Measurements from ENCODE around the gene MFSD2A.
"Not testable (repeated sequence)": the region's sequence is repeated elsewhere in the genome, so short reads cannot be mapped to it uniquely, and the experiment has no call there.

MFSD2A gene

DNA sequence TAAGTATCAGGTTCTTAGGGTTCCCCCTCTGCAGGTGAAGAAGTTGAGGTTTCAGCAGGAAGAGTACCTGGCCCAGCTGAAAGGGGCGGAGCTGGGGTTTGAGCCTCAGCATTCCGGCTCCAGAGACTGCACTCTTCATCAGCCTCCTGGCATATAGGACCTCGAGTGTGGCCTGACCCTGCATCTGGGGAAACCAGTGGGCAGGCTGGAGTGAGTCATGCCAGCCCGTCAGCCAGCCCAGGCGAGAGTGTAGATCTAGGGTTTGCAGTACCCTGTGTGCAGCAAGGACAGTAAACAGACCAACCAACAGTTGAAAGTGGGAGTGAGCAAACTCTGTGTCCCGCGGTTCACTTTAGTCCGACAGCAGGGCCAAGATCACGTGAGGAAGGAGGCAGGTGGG lies 14.1 kb downstream of the MFSD2A start:
- DNase-seq (ENCODE audit: low spot score): no peak

DNA sequence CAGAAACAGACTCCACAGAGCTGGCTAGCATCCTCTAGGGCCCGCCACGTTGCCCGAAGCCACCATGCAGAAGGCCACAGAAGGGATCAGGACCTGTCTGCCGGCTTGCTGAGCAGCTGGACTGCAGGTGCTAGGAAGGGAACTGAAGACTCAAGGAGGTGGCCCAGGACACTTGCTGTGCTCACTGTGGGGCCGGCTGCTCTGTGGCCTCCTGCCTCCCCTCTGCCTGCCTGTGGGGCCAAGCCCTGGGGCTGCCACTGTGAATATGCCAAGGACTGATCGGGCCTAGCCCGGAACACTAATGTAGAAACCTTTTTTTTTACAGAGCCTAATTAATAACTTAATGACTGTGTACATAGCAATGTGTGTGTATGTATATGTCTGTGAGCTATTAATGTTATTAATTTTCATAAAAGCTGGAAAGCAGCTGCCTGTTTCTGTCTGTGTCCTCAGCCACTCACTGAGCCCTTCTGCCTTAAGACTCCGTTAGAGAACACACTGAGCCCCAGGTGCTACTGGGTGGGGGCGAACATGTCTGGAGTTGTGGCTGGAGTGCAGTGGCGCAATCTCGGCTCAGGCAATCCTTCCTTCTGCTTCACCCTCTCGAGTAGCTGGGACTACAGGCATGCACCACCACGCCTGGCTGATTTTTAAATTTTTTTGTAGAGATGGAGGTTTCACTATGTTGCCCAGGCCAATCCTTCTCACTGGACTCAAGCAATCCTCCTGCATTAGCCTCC lies 14.8 kb downstream of the MFSD2A start:
- DNase-seq (ENCODE audit: low spot score): no peak

DNA sequence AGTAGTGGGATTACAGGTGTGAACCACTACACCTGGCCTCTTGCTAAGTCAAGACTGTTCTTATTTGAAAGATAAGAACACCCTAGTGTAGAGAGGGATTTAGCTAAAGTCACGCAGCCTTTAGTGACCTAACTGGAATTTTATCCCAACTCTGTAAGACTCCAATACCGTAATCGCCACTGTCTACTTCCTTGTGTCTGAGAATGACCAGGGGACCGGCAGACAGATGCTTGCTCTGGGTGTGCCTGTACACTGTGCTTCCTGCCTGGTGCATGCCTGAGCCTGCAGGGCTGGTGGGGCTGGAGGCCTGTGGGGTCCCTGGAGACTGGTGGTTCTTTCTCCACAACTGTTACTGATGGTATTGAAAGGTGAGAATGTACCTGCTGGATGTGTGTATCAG lies 15.3 kb downstream of the MFSD2A start:
- DNase-seq (ENCODE audit: low spot score): no peak

DNA sequence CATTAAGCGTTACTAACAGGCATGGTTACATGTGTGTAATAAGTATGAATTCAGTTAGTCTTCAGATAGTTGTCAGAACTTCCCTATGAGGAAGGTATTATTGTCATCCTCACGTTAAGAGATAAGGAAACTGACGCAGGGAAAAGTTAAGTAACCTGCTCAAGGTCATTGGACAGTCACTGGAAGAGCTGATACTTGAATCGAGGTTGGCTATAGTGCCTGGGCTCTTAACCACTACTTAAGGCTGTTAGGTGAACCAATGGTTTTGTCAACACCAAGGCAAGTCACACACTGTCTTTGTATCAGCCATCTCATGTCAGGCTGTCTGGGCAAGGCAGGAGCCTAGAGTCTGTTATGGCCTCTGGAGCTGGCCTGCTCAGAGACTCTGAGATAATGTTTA lies 16.2 kb downstream of the MFSD2A start:
- no peak for DNase-seq (ENCODE audit: low spot score)

DNA sequence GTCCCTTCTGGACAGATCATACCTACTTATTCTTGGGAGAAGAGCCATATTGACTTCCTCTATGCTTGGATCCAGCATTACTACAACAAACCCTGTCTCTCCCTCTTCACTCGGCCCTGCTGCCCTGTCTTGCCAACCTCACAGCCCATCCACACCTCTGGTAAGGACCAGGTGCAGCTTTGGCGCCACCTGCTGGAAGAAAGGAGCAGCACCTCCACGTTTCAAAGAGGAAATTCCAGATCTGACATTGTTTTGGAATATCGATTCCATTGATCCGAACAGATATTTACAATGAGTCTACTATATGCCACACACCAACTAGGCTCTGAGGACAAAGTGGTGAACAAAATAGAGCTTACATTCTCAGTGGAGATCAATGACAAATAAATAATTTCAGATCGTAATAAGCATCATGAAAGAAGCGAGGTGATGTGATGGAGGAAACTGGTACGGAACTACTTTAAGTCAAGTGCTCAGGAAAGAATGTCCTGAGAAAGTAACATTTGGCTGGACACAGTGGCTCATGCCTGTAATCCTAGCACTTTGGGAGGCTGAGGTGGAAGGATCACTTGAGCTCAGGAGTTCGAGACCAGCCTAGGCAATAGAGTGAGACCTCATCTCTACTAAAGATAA lies 18.7 kb downstream of the MFSD2A start:
- DNase-seq (ENCODE audit: low spot score): peak; percentile 78

DNA sequence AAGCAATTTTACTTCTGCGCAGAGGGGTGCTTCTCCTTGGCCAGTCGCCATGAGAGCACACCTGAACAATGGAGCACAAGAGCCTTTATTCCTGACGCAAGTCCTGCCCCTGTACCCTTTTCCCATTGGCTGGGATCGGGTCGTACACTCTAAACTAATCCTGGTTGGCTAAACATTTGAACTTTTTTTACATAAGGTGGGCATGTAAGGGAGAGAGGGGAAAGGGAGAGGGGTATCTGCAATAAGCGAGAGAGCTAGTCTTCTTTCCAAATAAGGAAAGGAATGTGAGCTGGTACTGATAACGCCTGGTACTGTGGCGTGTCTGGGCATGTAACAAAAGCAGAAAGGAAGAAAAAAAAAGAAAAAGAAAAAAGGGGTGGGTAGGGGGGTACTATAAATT lies 21.8 kb downstream of the MFSD2A start:
- DNase-seq (ENCODE audit: low spot score): no peak

DNA sequence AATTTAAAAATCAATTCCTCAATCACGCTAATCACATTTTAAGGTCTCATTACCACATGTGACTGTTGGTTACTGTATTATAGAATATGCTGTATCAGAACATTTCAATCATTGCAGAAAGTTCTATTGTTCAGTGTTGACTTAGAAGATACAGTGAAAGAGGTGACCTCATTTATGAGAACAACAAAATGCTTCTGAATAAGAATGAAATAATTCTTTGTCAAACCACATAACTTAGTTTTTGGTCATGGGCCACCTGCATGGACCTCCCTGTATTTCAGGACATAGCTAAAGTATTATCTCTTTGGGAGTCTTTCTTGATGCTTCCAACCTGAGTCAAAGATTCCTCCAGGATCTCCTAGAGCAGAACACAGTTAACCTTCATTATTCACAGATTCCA lies 22.3 kb downstream of the MFSD2A start:
- DNase-seq (ENCODE audit: low spot score): no peak

DNA sequence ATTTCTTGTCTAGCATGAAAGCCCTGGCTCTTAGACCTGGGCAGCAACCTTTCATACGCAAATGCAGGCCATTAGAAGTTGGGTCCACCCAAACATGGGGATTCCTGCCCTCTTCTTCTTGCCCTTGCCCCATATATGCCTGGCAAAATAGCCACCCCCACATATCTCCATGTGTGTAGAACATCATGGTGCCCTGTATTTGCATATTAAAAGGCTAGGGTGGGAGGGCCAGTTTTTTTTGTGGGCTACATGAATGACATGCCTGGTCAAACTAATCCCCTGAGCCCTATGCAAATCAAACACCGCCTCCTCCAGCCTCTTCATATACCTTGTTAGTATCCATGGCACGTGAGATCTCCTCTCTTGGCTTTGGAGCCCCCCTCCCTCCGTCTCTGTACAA lies 24.7 kb downstream of the MFSD2A start:
- no peak for DNase-seq (ENCODE audit: low spot score)

DNA sequence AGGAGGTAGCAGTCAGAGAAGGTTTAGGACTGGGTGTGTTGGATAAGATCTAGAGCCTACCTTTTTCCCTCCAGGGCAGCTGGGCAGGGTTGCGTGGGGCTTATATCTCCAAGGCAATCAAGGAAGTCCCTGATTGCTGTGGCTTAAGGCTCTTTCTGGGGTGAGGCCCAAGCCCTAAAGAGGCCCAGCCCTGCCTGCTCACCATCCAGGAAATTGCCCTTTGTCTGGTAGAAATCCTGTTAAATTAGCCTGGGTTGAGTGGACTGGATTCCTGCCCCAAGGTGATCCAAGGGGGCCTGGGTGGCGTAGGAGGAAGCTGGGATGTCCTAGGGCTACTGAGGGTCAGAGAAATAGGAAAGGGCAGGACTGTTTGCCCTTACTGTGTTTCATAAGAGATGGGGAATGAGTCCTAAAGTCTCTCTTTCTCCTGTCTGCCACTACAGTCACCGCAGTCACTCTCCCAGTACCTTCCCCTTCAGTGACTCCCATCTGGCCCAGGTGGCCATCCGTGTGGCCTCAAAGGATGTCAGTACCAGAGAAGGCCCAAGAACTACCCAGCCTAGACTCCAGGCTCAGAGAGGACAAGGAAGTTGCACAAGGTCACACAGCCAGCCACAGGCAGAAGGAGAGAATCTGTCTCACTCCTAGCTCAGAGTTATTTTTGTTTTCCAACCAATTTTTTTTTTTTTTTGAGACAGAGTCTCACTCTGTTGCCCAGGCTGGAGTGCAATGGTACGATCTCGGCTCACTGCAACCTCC lies 25.8 kb downstream of the MFSD2A start:
- no peak for DNase-seq (ENCODE audit: low spot score)

DNA sequence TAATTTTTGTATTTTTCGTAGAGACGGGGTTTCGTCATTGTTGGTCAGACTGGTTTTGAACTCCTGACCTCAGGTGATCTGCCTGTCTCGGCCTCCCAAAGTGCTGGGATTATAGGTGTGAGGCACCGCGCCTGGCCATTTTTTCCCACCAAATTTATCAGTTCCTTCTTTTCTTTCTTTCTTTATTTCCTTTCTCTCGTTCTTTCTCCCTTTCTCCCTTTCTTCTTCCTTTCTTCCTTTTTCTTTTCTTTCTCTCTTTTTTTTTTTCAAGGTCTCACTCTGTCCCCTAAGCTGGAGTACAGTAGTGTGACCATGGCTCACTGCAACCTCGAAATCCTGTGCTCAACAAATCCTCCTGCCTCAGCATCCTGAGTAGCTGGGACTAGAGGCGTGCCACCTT lies 26.4 kb downstream of the MFSD2A start:
- DNase-seq (ENCODE audit: low spot score): no peak

DNA sequence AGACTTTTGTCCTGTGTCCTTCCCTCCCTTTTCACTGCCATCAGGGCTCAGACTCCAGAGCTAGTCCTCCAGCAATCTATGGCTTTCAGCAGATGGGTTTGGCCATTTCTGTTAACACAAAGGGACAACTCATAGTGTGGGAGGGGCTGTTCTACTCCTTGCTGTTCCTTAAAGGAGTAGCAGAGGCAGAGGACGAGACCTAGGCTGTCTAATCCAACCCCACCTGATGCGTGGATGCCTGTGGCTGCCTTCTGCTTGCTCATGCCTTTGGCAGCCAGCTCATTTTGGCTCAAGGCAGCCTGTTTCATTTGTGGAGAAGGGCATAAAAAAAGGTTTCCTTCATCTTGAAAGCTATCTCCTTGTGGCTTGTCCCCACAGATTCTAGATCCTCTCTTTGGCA lies 27.0 kb downstream of the MFSD2A start:
- peak; percentile 65 for DNase-seq (ENCODE audit: low spot score)

DNA sequence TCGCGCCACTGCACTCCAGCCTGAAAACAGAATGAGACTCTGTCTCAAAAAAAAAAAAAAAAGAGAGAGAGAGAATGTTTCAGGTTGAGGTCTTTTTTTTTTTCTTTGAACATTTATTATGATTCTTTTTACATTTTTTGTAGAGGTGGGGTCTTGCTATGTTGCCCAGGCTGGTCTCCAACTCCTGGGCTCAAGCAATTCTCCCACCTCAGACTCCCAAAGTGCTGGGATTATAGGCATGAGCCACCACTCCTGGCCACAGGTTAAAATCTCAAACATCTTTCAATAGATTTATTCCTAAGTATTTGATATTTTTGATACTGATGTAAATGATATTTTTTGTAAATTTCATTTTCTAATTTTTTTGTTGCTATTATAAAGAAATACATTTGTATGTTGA lies 29.5 kb downstream of the MFSD2A start:
- not testable (repeated sequence) for DNase-seq (ENCODE audit: low spot score)

DNA sequence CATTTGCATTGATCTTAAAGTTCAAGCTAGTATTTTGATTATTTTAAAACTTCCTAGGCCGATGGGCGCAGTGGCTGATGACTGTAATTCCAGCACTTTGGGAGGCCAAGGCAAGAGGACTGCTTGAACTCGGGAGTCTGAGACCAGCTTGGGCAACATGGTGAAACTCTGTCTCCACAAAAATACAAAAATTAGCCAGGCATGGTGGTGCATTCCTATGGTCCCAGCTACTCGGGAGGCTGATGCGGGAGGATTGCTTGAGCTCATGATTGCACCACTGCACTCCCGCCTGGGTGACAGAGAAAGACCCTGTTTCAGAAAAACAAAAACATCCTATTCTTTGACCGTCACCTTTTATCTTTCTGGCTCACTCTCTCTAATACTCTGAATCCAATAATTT lies 30.0 kb downstream of the MFSD2A start:
- DNase-seq (ENCODE audit: low spot score): no peak

DNA sequence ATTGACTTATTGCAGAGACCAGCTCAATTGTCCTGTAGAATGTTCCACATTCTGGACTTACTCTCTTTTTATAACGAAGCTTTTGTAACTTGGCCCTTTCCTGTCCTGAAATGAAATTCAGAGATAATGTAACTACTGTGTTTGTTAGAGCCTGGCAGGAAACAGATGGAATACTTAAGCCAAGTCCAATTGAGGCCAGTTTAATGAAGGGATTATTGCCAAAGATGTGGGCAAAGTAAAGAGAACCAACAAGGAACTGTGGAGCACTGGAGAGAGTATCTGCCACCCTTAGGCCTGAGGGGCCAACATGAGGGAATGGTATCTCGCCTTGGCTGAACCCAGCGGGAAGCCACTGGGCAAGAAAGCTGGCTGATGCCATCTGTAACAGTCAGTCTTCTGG lies 32.9 kb downstream of the MFSD2A start:
- DNase-seq (ENCODE audit: low spot score): no peak

DNA sequence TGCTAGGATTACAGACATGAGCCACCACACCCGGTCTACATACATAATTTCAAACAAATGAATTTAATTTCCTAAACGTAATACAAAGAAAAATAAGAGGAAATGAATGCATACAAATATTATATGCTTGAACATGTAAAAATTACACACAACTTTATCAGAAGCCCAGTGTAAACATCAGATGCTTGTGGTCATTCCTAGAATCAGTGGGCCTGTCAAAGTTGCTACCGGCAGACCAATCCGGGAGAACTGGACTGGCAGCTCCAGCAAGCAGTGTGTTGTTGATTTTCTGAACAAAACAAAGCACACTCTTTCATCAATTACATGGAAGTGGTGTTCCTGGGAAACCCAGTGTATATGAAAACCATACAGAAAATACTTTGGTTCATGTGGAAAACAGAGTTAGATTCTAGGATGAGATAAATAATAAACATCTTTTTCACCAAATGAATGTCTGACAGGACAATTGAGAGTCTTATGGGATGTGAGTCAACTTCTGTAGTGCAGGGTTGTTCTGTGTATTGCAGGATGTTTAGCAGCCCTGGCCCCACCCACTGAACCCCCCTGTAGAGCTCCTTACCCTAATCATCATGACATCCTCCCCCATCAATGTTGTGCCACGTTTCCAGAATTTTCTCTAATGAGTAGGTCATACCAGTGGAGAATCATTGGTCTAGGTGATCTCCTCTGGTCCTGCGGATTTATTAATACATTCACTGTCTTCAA lies 33.8 kb downstream of the MFSD2A start:
- no peak for DNase-seq (ENCODE audit: low spot score)

DNA sequence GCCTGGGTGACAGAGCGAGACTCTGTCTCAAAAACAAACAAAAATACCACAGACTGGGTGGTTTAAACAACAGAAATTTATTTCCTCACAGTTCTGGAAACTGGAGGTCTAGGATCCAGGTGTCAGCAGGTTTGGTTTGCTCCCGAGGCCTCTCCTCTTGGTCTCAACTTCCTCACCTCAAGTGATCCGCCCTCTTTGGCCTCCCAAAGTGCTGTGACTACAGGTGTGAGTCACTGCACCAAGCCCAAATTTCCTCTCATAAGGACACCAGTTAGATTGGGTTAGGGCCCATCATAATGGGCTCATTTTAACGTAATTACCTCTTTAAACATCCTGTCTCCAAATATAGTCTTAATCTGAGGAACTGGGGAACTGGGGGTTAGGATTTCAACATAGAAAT lies 35.5 kb downstream of the MFSD2A start:
- DNase-seq (ENCODE audit: low spot score): no peak

DNA sequence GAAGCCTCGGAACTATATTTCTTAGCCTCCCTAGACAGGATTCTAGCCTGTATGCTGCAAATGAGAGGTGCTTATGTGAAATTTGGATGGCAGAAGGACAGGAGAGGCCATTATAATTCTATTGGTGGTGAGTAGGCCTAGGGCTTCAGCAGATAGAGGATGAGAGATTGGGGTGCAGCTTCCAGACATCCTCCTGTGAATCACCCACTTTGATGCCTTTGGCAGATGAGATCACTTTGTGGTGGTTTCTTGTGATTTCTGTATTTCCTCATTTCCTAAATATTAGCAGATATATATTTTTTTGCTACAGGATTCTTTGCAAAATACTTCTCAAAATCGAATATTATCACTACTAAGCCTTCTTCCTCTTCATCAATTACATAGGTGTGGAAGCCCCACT lies 37.3 kb downstream of the MFSD2A start:
- no peak for DNase-seq (ENCODE audit: low spot score)

DNA sequence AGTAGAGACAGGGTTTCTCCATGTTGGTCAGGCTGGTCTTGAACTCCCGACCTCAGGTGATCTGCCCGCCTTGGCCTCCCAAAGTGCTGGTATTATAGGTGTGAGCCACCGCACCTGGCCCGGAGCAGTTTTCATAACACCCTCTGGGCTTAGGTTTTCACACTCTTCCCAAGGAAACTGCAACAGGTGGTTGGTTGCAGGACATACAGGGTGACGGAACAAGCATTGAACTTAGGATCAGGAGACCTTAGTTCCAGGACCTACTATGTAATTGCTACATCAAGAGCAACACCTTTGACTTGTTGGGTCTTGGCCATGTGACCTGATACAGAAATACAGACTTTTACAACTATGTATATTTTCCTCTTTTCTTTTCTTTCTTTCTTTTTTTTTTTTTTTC lies 37.9 kb downstream of the MFSD2A start:
- no peak for DNase-seq (ENCODE audit: low spot score)

DNA sequence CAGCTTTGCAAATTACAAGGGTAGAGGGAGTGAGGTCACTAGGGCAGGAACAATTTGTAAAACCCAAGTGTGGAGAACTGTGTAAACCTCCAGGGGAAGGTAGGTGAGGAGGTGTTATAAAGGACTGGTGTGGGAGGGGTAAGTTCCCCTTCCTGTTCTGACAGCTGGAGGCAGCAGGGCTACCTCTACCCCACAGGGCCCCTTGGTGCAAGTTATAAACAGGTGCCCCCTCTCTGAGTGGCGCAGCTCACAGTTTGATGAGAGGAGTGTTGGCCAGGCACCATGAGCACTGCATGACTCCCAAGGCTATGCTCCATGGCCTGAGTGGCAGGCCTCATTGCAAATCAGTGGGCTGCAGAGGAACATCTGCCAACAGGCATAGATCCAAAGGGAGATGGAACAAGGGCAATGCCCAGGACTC lies 41.0 kb downstream of the MFSD2A start:
- no peak for DNase-seq (ENCODE audit: low spot score)

DNA sequence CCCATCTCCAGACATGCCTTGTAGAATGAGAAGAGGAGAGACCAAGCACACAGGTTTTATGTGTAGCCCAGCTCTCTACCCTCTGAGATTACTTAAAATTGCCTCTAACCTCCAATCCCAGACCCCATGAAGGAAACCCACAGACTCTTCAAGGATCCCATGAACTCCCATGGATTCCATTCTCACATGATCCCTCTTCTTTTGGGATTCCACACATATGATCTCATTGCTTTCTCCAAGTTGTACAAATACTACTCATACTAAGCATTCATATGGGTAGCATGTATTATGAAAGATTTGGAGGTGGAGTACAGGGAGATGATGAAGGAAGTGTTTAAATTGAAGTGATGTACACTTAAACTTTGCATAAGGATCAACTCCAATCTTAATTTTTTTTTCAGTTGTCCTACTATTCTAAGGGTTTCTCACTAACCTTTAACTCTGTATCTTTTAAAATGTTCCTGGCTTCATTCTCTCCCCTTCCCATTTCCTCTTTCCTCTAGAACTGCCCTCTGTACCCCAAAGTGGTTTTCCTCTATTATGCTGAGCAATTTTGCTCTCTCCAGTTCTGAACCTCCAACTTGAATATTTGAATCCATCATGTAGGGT lies 41.6 kb downstream of the MFSD2A start:
- DNase-seq (ENCODE audit: low spot score): no peak

DNA sequence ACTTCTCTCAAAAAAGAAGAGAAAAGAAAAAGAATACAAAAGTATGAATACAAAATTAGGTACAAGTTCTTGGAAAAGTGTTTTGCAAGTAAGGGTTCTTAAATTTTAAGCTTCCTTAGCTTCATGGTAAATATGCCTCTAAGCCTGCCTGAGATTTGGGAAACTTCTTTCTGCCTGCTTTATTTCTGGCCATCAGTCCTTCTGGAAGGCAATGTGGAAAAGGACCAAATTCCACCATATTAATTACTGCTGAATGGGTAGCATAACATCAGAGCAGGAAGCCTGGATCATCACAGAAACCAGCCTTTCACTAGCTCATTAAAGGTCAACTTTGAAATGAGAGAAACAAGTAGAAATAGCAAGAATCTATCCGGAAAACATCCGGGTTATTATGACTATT lies 46.5 kb downstream of the MFSD2A start:
- no peak for DNase-seq (ENCODE audit: low spot score)

Data from cerebellar cortex (tissue), 1 donor.